Endodermal cell (in vitro differentiated cells): Measurements from ENCODE around the gene CDADC1. TPM values are rescaled to one million over a fixed set of nuclear protein-coding genes. Genes with fewer than 3 reads are reported as not detected.

Source experiments
- DNase-seq: peaks from one replicate; pipeline ENCODE4 v3.0.0-alpha.2; 2017
- H3K27ac ChIP-seq: 2 replicates; pipeline ENCODE4 v1.5.1; 2013; ENCODE audit warnings: mild to moderate bottlenecking, low read depth, low read length, moderate library complexity
- H3K27me3 ChIP-seq: 2 replicates; pipeline ENCODE4 v1.6.1; 2013; ENCODE audit warnings: mild to moderate bottlenecking, low read length, moderate library complexity; ENCODE audit not compliant: insufficient read depth, control insufficient read depth, poor library complexity, severe bottlenecking
- H3K36me3 ChIP-seq: 2 replicates; pipeline ENCODE4 v1.7.0; 2013; ENCODE audit warnings: mild to moderate bottlenecking, low read length, moderate library complexity; ENCODE audit not compliant: control insufficient read depth, insufficient read depth
- H3K4me1 ChIP-seq: one replicate; pipeline ENCODE4 v1.7.0; 2013; ENCODE audit warnings: low read length; ENCODE audit not compliant: control insufficient read depth, insufficient read depth
- H3K4me3 ChIP-seq: 2 replicates; pipeline ENCODE4 v1.5.1; 2013; ENCODE audit warnings: mild to moderate bottlenecking, low read length, moderate library complexity
- H3K9ac ChIP-seq: 2 replicates; pipeline ENCODE4 v1.6.1; 2013; ENCODE audit warnings: mild to moderate bottlenecking, low read length, moderate library complexity; ENCODE audit not compliant: poor library complexity, severe bottlenecking; ENCODE audit errors: extremely low read depth
- H3K9me3 ChIP-seq: 2 replicates; pipeline ENCODE4 v1.6.1; 2013; ENCODE audit warnings: mild to moderate bottlenecking, low read length, moderate library complexity; ENCODE audit not compliant: control insufficient read depth
- H3K27ac Mint-ChIP-seq: 2 replicates; pipeline ENCODE4 v1.8.0; 2020; ENCODE audit warnings: mixed read lengths
- H3K27me3 Mint-ChIP-seq: 2 replicates; pipeline ENCODE4 v1.8.0; 2021; ENCODE audit warnings: mild to moderate bottlenecking, mixed read lengths; ENCODE audit not compliant: insufficient read depth
- H3K36me3 Mint-ChIP-seq: 2 replicates; pipeline ENCODE4 v1.8.0; 2020; ENCODE audit warnings: low read depth, mixed read lengths
- H3K4me1 Mint-ChIP-seq: 2 replicates; pipeline ENCODE4 v1.8.0; 2020; ENCODE audit warnings: mixed read lengths
- H3K4me3 Mint-ChIP-seq: 2 replicates; pipeline ENCODE4 v1.8.0; 2020; ENCODE audit warnings: mild to moderate bottlenecking, moderate library complexity, mixed read lengths
- H3K9me3 Mint-ChIP-seq: 2 replicates; pipeline ENCODE4 v1.8.0; 2020; ENCODE audit warnings: mild to moderate bottlenecking, mixed read lengths
- CTCF ChIP-seq: fragments of 200-600 bp; sonication (generic); conservative IDR thresholded peaks from 2 replicates; pipeline ENCODE4 v1.5.0; 2021; ENCODE audit warnings: antibody characterized with exemption, mild to moderate bottlenecking
- WGBS, 2 experiments: methylation state at CpG; one replicate each; pipeline versions ENCODE4 v1.1.5 to v1.1.7; 2013; ENCODE audit warnings: missing lambda C conversion rate in 2 of 2, mixed read lengths in 1 of 2; ENCODE audit not compliant: insufficient coverage in 1 of 2, insufficient read length in 1 of 2; 5-methylcytosine and 5-hydroxymethylcytosine counted together
- total RNA-seq, 2 donors: library from RNA; stranded (reverse); fragmentation: NEBNext Ultra II Directional in 1 of 2; extraction: Animal tissue kit (Norgen Biotek cat#: 25700) in 1 of 2; gene quantifications; 2 replicates in 1 of 2; 3 replicates in 1 of 2; pipeline ENCODE4 v1.2.1, GENCODE V29; 2021

Gene CDADC1
- total RNA-seq, 2 donors from 2014 or later: 6.0 to 15.8 TPM

GRCh38 chr13:49302222-49302621, 54.5 kb downstream of the CDADC1 start:
- 86 to 89% methylated on average over 7 of the region's 7 CpGs for WGBS, 2 experiments
- no peak for DNase-seq
- H3K27ac Mint-ChIP-seq: no peak overlapping the region

GRCh38 chr13:49302817-49303216, 55.1 kb downstream of the CDADC1 start:
- no peak overlapping the region for H3K27ac Mint-ChIP-seq
- 82 to 91% methylated on average over 7 to 9 of the region's 9 CpGs for WGBS, 2 experiments
- Histone ChIP-seq H3K27ac (no peak overlapping the region), H3K9me3 (no peaks in the 10 kb centered on the region), H3K27me3 (no peaks in the 10 kb centered on the region), H3K36me3 (no peaks in the 10 kb centered on the region), H3K4me1 (no peaks in the 10 kb centered on the region), H3K9ac (no peak overlapping the region), H3K4me3 (no peak overlapping the region)
- no peaks in the 10 kb centered on the region for H3K36me3 Mint-ChIP-seq
- TF ChIP-seq CTCF: no peak
- H3K4me1 Mint-ChIP-seq: peaks cover 9% of the 10 kb centered on the region
- H3K27me3 Mint-ChIP-seq: no peaks in the 10 kb centered on the region
- DNase-seq: no peak
- H3K4me3 Mint-ChIP-seq: no peak overlapping the region
- no peaks in the 10 kb centered on the region for H3K9me3 Mint-ChIP-seq

More at GRCh38 chr13:49302222-49302621, 54.5 kb downstream of the CDADC1 start:
- H3K36me3 ChIP-seq: no peaks in the 10 kb centered on the region
- H3K4me3 ChIP-seq: no peak overlapping the region
- no peak overlapping the region for H3K27ac ChIP-seq
- Mint-ChIP-seq H3K4me3 (no peak overlapping the region), H3K9me3 (no peaks in the 10 kb centered on the region), H3K27me3 (no peaks in the 10 kb centered on the region), H3K36me3 (no peaks in the 10 kb centered on the region), H3K4me1 (peaks cover 9% of the 10 kb centered on the region)
- H3K9ac ChIP-seq: no peak overlapping the region
- no peak for TF ChIP-seq CTCF
- H3K9me3 ChIP-seq: no peaks in the 10 kb centered on the region
- H3K27me3 ChIP-seq: no peaks in the 10 kb centered on the region
- H3K4me1 ChIP-seq: no peaks in the 10 kb centered on the region

- TF ChIP-seq CTCF: no peak
- Histone ChIP-seq H3K9me3 (no peaks in the 10 kb centered on the region), H3K4me3 (no peak overlapping the region), H3K9ac (no peak overlapping the region), H3K36me3 (no peaks in the 10 kb centered on the region), H3K4me1 (no peaks in the 10 kb centered on the region), H3K27me3 (no peaks in the 10 kb centered on the region), H3K27ac (no peak overlapping the region)
- peaks cover 5% of the 10 kb centered on the region for H3K4me1 Mint-ChIP-seq
- no peaks in the 10 kb centered on the region for H3K9me3 Mint-ChIP-seq
- no peak for DNase-seq
- H3K27ac Mint-ChIP-seq: no peak overlapping the region
- H3K36me3 Mint-ChIP-seq: no peaks in the 10 kb centered on the region
- no peaks in the 10 kb centered on the region for H3K27me3 Mint-ChIP-seq
- H3K4me3 Mint-ChIP-seq: no peak overlapping the region
- 87 to 89% methylated on average over 6 to 11 of the region's 11 CpGs for WGBS, 2 experiments
Measured at GRCh38 chr13:49303533-49304252, 56.0 kb downstream of the CDADC1 start.
